SU-DHL-6 (cell line): ENCODE measurements around the gene EMC1.
"Not testable (repeated sequence)": the region's sequence is repeated elsewhere in the genome, so short reads cannot be mapped to it uniquely, and the experiment has no call there.

ENCODE experiments used
- H2AFZ ChIP-seq: fragments of 200-600 bp; sonication (generic); 2 replicates; pipeline ENCODE4 v1.6.1; 2014; ENCODE audit warnings: low read depth, mild to moderate bottlenecking, moderate library complexity, mixed read lengths, antibody characterized with exemption, low read length; ENCODE audit not compliant: severe bottlenecking
- H3F3A ChIP-seq: fragments of 200-600 bp; shearing (Covaris generic); 2 replicates; pipeline ENCODE4 v1.6.0; 2016; ENCODE audit warnings: antibody characterized with exemption, mild to moderate bottlenecking; ENCODE audit not compliant: insufficient read depth
- H3K27ac ChIP-seq: fragments of 200-600 bp; sonication (generic); 2 replicates; pipeline ENCODE4 v1.5.1; 2016; ENCODE audit warnings: low read depth, mild to moderate bottlenecking, low read length, moderate library complexity, mixed read lengths
- H3K27me3 ChIP-seq: fragments of 200-600 bp; sonication (generic), shearing (Covaris generic); 2 replicates; pipeline ENCODE4 v1.6.0; 2014; ENCODE audit warnings: mild to moderate bottlenecking, low read length
- H3K36me3 ChIP-seq: fragments of 200-600 bp; sonication (generic); 2 replicates; pipeline ENCODE4 v1.6.1; 2014; ENCODE audit warnings: mild to moderate bottlenecking, low read length, mixed read lengths
- H3K4me2 ChIP-seq: fragments of 300-600, 200-600 bp; shearing (Covaris generic), sonication (generic); 2 replicates; pipeline ENCODE4 v1.6.0; 2014; ENCODE audit warnings: low read length, low read depth, mild to moderate bottlenecking; ENCODE audit not compliant: poor library complexity, severe bottlenecking
- H3K4me3 ChIP-seq: fragments of 200-600 bp; sonication (generic); 2 replicates; pipeline ENCODE4 v1.5.1; 2014; ENCODE audit warnings: antibody characterized with exemption, low read length, mild to moderate bottlenecking, mixed read lengths; ENCODE audit not compliant: insufficient read depth, poor library complexity, severe bottlenecking
- H3K79me2 ChIP-seq: fragments of 200-600 bp; sonication (generic); 2 replicates; pipeline ENCODE4 v1.6.1; 2014; ENCODE audit warnings: mild to moderate bottlenecking, low read length, moderate library complexity; ENCODE audit not compliant: insufficient read depth
- H3K9ac ChIP-seq: fragments of 200-600 bp; sonication (generic); 2 replicates; pipeline ENCODE4 v1.7.0; 2014; ENCODE audit warnings: mild to moderate bottlenecking, low read length
- H3K9me2 ChIP-seq: fragments of 200-600 bp; sonication (generic); replicated peaks from 2 replicates; pipeline ENCODE4 v1.6.1; 2014; ENCODE audit warnings: low read length; ENCODE audit not compliant: insufficient read depth
- H3K9me3 ChIP-seq: fragments of 200-600 bp; sonication (generic); 2 replicates; pipeline ENCODE4 v1.6.1; 2014; ENCODE audit warnings: low read length, mixed read lengths; ENCODE audit not compliant: insufficient read depth
- H4K20me1 ChIP-seq: fragments of 200-600 bp; sonication (generic); 2 replicates; pipeline ENCODE4 v1.6.1; 2014; ENCODE audit warnings: low read depth, mild to moderate bottlenecking, antibody characterized with exemption, low read length, moderate library complexity, mixed read lengths
- CTCF ChIP-seq: fragments of 200-600 bp; sonication (generic); IDR thresholded peaks from one replicate; pipeline ENCODE4 v1.5.1; 2017; ENCODE audit warnings: antibody characterized with exemption, mild to moderate bottlenecking, low read length, moderate library complexity; ENCODE audit not compliant: insufficient read depth, poor library complexity, severe bottlenecking
- EZH2phosphoT487 ChIP-seq: fragments of 200-600 bp; sonication (generic), shearing (Covaris generic); conservative IDR thresholded peaks from 2 replicates; pipeline ENCODE4 v1.6.1; 2018; ENCODE audit warnings: mild to moderate bottlenecking, antibody characterized with exemption, low read length, moderate library complexity, mixed read lengths

Gene EMC1

GRCh38 chr1:19232524-19232846, 18.8 kb downstream of the EMC1 start:
- Histone ChIP-seq H3K79me2 (no peaks in the 10 kb centered on the region), H2AFZ (no peak overlapping the region), H3K4me2 (no peak overlapping the region), H3K27ac (no peak overlapping the region), H3K36me3 (peaks cover 10% of the 10 kb centered on the region; the same call in 1 of the 2 replicates), H3K9me2 (no peaks in the 10 kb centered on the region), H3K4me3 (no peak overlapping the region), H3K9ac (no peak overlapping the region), H3K9me3 (no peaks in the 10 kb centered on the region), H4K20me1 (no peaks in the 10 kb centered on the region), H3K27me3 (no peaks in the 10 kb centered on the region), H3F3A (no peaks in the 10 kb centered on the region)
- TF ChIP-seq EZH2phosphoT487 (no peak), CTCF (no peak)

- not testable (repeated sequence) for H2AFZ ChIP-seq, H3K4me3 ChIP-seq, H3K4me2 ChIP-seq, H3K79me2 ChIP-seq, H3K9ac ChIP-seq, H3F3A ChIP-seq, H3K9me3 ChIP-seq, H3K9me2 ChIP-seq, H4K20me1 ChIP-seq, H3K27me3 ChIP-seq, H3K27ac ChIP-seq
- H3K36me3 ChIP-seq = peaks cover 10% of the 10 kb centered on the region; the same call in 1 of the 2 replicates
Measured at GRCh38 chr1:19231736-19232523, 19.4 kb downstream of the EMC1 start.

- H3K9ac ChIP-seq = no peak overlapping the region
- no peaks in the 10 kb centered on the region for H3F3A ChIP-seq
- no peaks in the 10 kb centered on the region for H4K20me1 ChIP-seq
- no peaks in the 10 kb centered on the region for H3K27me3 ChIP-seq
- H3K79me2 ChIP-seq = no peaks in the 10 kb centered on the region
- H2AFZ ChIP-seq = no peak overlapping the region
- no peak overlapping the region for H3K27ac ChIP-seq
- TF ChIP-seq EZH2phosphoT487 (no peak), CTCF (no peak)
- H3K36me3 ChIP-seq = peaks cover 10% of the 10 kb centered on the region; the same call in 1 of the 2 replicates
- H3K9me3 ChIP-seq = no peaks in the 10 kb centered on the region
- no peaks in the 10 kb centered on the region for H3K9me2 ChIP-seq
- no peak overlapping the region for H3K4me2 ChIP-seq
- H3K4me3 ChIP-seq = no peak overlapping the region
Measured at GRCh38 chr1:19229828-19230325, 21.4 kb downstream of the EMC1 start.

- Histone ChIP-seq H3K9me3 (no peaks in the 10 kb centered on the region), H4K20me1 (no peaks in the 10 kb centered on the region), H3K4me3 (no peak overlapping the region), H3K9ac (no peak overlapping the region), H3K36me3 (peaks cover 10% of the 10 kb centered on the region; the same call in 1 of the 2 replicates), H3F3A (no peaks in the 10 kb centered on the region), H3K9me2 (no peaks in the 10 kb centered on the region), H3K4me2 (no peak overlapping the region), H3K27ac (no peak overlapping the region), H3K79me2 (no peaks in the 10 kb centered on the region), H2AFZ (no peak overlapping the region), H3K27me3 (no peaks in the 10 kb centered on the region)
- TF ChIP-seq EZH2phosphoT487 = no peak
- TF ChIP-seq CTCF = no peak
Measured at GRCh38 chr1:19229229-19229628, 22.1 kb downstream of the EMC1 start.
